Subcutaneous adipose tissue (tissue), 4 donors: ENCODE results near the gene TBX3. TPM values are rescaled to one million over a fixed set of nuclear protein-coding genes. Genes with fewer than 3 reads are reported as not detected.

ENCODE experiments used
- CTCF ChIP-seq: fragments of 450-650 bp; IDR thresholded peaks from one replicate; pipeline ENCODE4 v1.5.1; 2016; ENCODE audit warnings: low read depth, mild to moderate bottlenecking, control low read depth, antibody characterized with exemption, moderate library complexity
- total RNA-seq, 4 donors: library from RNA; depleted of rRNA; stranded (reverse); fragments of >200 nt; gene quantifications; one replicate each; pipeline ENCODE4 v1.1.0, GENCODE V29; 2016

TBX3 gene
- total RNA-seq, 4 donors from 2014 or later, result 8.2 to 34.1 (median 23.2) TPM

- TF ChIP-seq CTCF, result no peak
Measured at GRCh38 chr12:114690267-114691135, 6.5 kb upstream of the TBX3 start.

DNA sequence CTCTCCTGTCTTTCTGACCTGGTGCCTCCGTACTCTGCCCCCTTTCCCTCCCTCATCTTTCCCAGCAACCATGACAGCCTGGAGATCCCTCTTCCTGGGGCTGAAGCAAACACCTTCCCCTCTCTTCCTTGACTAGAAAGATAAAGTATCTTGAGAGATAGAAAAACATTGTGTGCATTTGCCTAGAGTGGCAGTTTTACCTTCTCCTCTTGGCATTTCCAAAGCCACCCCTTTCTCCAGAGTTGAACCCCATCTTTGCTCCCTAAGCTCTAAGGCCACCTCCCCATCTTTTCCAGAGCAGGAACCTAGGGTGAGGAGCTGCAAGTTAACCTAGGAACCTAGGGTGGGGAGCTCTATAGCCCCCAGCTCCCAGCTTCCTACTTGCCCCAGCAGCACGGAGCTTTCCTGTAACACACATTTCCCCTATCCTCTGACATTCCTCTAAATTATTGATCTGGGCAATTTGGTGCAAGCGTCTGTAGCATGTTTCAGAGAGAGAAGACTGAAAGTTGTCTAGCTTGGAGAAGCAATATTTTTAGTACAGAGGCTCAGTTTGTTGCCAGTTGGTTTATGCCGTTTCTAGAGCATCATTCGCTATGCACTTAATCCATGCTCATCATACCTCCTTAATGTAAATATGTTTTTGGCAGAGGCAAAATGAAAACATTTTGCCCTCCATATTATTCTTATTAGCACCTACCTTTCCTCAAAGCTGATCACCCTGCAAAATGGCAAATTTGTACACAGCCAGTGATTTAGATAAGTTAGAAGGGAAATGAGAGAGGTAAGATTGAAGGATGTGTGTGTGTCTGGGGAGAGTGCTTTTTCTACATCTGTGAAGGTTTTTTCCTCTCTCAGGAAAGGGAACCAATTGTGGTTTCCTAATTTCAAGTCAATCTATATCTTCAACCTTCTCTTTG is 5.4 kb upstream of the TBX3 start:
- no peak for TF ChIP-seq CTCF

DNA sequence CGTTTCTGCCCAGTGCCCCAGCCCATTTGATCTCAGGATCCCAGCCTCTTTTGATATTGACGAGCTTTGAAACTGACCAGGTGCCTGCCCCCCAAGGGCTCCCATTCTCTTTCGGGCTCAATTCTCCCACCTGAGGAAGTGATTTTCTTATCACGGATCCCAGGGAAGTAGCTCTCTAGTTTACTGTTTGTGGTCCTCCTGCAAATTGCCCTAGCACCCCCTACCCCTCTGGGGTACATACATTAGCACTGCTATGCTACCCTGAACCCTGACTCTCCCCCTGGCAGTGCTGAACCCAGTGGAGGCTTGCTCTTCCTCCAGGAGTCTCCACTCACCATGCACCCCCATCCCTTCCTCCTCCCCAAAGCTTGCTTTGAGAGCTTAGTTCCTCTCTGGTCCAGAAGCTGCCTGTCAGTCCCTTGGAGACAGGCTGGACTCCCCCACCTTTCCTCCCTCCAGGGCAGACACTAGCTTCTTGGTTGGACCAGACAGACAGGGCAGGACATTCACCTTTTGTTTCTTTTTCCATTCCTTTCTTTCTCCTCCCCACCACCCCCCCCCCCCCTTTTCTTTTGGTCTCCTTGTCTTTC is 4.4 kb upstream of the TBX3 start:
- no peak for TF ChIP-seq CTCF

DNA sequence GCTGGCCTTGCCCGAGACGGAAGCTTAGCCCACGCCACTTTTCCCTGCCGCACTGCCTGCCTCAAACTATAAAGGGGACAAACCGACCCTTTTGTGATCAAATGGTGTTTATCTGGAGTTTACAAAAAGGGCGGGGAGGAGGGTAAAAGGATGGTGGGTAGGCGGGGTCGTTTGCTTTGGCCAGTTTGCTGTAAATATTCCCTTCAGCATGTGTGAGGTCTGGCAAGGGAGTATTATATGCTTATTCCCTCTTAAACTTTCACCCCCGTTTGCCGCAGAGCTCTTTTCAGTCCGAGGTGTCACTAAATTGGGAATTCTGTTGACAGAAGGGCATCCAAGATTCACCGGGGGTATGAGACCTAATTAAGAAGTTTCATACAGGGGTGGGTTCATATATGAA is 3.8 kb upstream of the TBX3 start:
- TF ChIP-seq CTCF, result no peak

DNA sequence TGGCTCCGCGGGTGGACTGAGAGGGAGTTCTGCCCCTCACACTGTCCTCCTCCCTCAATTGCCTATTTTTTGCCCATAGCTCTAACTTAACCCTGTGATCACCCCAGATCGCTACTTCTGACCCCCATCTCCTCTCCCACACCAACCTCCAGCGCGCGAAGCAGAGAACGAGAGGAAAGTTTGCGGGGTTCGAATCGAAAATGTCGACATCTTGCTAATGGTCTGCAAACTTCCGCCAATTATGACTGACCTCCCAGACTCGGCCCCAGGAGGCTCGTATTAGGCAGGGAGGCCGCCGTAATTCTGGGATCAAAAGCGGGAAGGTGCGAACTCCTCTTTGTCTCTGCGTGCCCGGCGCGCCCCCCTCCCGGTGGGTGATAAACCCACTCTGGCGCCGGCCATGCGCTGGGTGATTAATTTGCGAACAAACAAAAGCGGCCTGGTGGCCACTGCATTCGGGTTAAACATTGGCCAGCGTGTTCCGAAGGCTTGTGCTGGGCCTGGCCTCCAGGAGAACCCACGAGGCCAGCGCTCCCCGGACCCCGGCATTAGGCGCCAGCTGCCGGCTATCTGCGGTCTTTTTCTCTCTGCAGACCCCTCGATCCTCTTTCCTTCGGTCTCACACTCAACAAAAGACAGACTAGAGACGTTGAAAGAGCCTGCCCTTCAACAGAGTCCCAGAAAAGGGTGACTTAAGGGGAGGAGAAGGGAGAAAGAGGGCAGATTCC is 3.0 kb upstream of the TBX3 start:
- no peak for TF ChIP-seq CTCF

DNA sequence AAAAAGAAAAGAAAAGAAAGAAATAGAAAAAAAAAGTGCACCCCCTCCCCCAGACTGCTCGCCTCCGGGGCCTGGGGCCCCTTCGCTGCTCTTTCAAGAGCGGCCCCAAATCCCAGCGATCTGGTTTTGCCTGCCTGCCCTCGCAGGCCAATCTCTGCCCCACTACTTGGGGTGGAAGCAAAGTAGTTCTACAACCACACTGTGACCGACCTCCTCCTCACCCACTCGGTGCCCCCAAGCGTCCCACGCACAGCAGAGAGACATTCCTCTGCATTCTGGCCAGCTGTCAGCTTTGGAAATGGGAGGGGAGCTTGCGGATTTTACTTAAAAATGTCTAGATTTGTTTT is 2.4 kb upstream of the TBX3 start:
- no peak for TF ChIP-seq CTCF
